H1 (cell line): Measurements from ENCODE around the gene KRT72.

Experiments
- EZH2 ChIP-seq: fragments of 200-600 bp; sonication (generic); IDR thresholded peaks from 2 replicates; pipeline ENCODE4 v1.7.1; 2012; ENCODE audit warnings: low read depth, mild to moderate bottlenecking, moderate library complexity, low read length, inconsistent platforms; ENCODE audit not compliant: severe bottlenecking
- KDM5A ChIP-seq: fragments of 200-600 bp; IDR thresholded peaks from 2 replicates; pipeline ENCODE4 v1.7.1; 2012; ENCODE audit warnings: mild to moderate bottlenecking, low read length, inconsistent platforms, mixed read lengths
- TAF1 ChIP-seq: IDR thresholded peaks from 2 replicates; pipeline ENCODE4 v1.6.1; 2011; ENCODE audit warnings: mild to moderate bottlenecking, low read depth, low read length
- TF ChIP-seq, protein P1 (sequence below), 3 experiments: IDR thresholded peaks; 1 replicate in 2 of 3; 2 replicates in 1 of 3; pipeline versions ENCODE4 v1.5.1 to v1.6.1; 2011; ENCODE audit warnings: low read length in 3 of 3, mild to moderate bottlenecking in 3 of 3, inconsistent platforms in 2 of 3, low read depth in 1 of 3, moderate library complexity in 1 of 3; ENCODE audit not compliant: insufficient read depth in 1 of 3; ENCODE audit errors: control extremely low read depth in 1 of 3
- TF ChIP-seq, protein P2 (sequence below): IDR thresholded peaks from 2 replicates; pipeline ENCODE4 v1.6.1; 2012; ENCODE audit warnings: inconsistent platforms
- TF ChIP-seq, protein P3 (sequence below): IDR thresholded peaks from 2 replicates; pipeline ENCODE4 v1.6.1; 2012; ENCODE audit warnings: low read length, inconsistent platforms

DNA sequence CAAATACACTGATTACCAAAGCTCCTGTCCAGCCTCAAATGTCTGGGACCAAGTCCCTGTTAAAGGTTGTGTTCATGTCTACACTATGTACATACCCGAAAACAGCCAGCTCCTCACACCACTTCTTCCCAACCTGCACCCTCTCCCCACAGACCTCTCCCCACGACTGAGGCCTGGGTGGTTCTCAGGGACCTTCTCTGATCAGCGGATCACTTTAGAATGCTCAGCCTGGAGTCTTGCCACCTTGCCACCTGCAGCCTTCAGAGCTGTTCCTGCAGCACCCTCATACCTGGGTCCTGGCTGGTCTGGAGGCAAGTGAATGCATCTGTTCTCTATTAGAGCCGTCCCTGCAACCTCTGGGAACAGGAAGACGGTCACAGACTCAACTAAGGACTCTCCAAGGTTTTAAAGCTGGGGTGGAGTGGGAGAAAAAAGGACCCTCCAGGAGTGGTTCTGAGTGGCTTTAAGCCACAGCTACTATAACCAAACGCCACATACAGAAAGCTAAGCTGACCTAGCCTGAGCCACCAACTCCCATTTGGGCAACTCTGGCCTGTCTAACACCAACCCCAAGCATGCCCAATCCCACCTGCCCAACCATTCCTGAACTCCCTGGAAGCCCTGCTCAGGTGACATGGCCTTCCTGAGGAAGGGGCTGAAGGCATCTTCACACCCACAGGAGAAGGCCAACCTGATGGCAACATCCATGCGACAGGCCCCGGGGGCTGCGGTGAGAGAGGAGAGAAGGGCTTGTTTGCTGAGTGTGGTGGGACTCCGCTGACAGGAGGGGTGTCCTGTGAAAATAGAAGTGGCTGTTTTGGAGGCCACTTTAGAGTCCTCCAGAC lies 42.2 kb upstream of the KRT72 start:
- TF ChIP-seq EZH2: no peak
- TF ChIP-seq, protein P1, sequence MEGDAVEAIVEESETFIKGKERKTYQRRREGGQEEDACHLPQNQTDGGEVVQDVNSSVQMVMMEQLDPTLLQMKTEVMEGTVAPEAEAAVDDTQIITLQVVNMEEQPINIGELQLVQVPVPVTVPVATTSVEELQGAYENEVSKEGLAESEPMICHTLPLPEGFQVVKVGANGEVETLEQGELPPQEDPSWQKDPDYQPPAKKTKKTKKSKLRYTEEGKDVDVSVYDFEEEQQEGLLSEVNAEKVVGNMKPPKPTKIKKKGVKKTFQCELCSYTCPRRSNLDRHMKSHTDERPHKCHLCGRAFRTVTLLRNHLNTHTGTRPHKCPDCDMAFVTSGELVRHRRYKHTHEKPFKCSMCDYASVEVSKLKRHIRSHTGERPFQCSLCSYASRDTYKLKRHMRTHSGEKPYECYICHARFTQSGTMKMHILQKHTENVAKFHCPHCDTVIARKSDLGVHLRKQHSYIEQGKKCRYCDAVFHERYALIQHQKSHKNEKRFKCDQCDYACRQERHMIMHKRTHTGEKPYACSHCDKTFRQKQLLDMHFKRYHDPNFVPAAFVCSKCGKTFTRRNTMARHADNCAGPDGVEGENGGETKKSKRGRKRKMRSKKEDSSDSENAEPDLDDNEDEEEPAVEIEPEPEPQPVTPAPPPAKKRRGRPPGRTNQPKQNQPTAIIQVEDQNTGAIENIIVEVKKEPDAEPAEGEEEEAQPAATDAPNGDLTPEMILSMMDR (IDR thresholded peaks at IDR 0.05; ENCODE audit: control extremely low read depth in 1 of 3, insufficient read depth in 1 of 3, low read depth in 1 of 3, low read length in 3 of 3): no peak
- TF ChIP-seq, protein P2, sequence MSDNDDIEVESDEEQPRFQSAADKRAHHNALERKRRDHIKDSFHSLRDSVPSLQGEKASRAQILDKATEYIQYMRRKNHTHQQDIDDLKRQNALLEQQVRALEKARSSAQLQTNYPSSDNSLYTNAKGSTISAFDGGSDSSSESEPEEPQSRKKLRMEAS: no peak
- TF ChIP-seq, protein P3, sequence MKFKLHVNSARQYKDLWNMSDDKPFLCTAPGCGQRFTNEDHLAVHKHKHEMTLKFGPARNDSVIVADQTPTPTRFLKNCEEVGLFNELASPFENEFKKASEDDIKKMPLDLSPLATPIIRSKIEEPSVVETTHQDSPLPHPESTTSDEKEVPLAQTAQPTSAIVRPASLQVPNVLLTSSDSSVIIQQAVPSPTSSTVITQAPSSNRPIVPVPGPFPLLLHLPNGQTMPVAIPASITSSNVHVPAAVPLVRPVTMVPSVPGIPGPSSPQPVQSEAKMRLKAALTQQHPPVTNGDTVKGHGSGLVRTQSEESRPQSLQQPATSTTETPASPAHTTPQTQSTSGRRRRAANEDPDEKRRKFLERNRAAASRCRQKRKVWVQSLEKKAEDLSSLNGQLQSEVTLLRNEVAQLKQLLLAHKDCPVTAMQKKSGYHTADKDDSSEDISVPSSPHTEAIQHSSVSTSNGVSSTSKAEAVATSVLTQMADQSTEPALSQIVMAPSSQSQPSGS: no peak
- TF ChIP-seq TAF1: no peak
- TF ChIP-seq KDM5A: no peak
